ENCODE data around the gene LHX5.
A peak's percentile ranks its signal among the peaks of the same experiment; 100 is the strongest.

LHX5 gene

GRCh38 chr12:113439606-113440030 lies 32.1 kb downstream of the LHX5 start:
- no peak overlapping the region for H3K4me3 ChIP-seq (ENCODE audit: low read depth, low read length)
- TF ChIP-seq CTCF (conservative IDR thresholded peaks at IDR 0.05; ENCODE audit: low read depth, low read length) = peak; percentile 85
- DNase-seq (ENCODE audit: low read depth) = peak; percentile 56

GRCh38 chr12:113439301-113439597 lies 32.4 kb downstream of the LHX5 start:
- DNase-seq (ENCODE audit: low read depth) = no peak
- TF ChIP-seq CTCF (conservative IDR thresholded peaks at IDR 0.05; ENCODE audit: low read depth, low read length) = no peak
- H3K4me3 ChIP-seq (ENCODE audit: low read depth, low read length) = no peak overlapping the region

- no peak for TF ChIP-seq CTCF (conservative IDR thresholded peaks at IDR 0.05; ENCODE audit: low read depth, low read length)
- no peak for DNase-seq (ENCODE audit: low read depth)
- no peak overlapping the region for H3K4me3 ChIP-seq (ENCODE audit: low read depth, low read length)
Observed at GRCh38 chr12:113438523-113439300, 33.0 kb downstream of the LHX5 start.

GRCh38 chr12:113437729-113438100 lies 34.0 kb downstream of the LHX5 start:
- H3K4me3 ChIP-seq (ENCODE audit: low read depth, low read length) = no peak overlapping the region
- DNase-seq (ENCODE audit: low read depth) = no peak
- no peak for TF ChIP-seq CTCF (conservative IDR thresholded peaks at IDR 0.05; ENCODE audit: low read depth, low read length)

GRCh38 chr12:113436993-113437728 lies 34.5 kb downstream of the LHX5 start:
- no peak for DNase-seq (ENCODE audit: low read depth)
- no peak for TF ChIP-seq CTCF (conservative IDR thresholded peaks at IDR 0.05; ENCODE audit: low read depth, low read length)
- no peak overlapping the region for H3K4me3 ChIP-seq (ENCODE audit: low read depth, low read length)

GRCh38 chr12:113436586-113436985 lies 35.1 kb downstream of the LHX5 start:
- DNase-seq (ENCODE audit: low read depth) = no peak
- no peak overlapping the region for H3K4me3 ChIP-seq (ENCODE audit: low read depth, low read length)
- TF ChIP-seq CTCF (conservative IDR thresholded peaks at IDR 0.05; ENCODE audit: low read depth, low read length) = no peak

GRCh38 chr12:113435367-113435766 lies 36.3 kb downstream of the LHX5 start:
- H3K4me3 ChIP-seq (ENCODE audit: low read depth, low read length) = no peak overlapping the region
- TF ChIP-seq CTCF (conservative IDR thresholded peaks at IDR 0.05; ENCODE audit: low read depth, low read length) = no peak
- DNase-seq (ENCODE audit: low read depth) = no peak

All from choroid plexus epithelial cell (primary cell).